ENCODE measurements around the gene MEF2D.

The MEF2D gene

GRCh38 chr1:156480411-156481192 is 20.0 kb downstream of the MEF2D start:
- peak; percentile 72 for TF ChIP-seq CTCF (IDR thresholded peaks at IDR 0.05; ENCODE audit: control insufficient read depth, insufficient read depth, low read depth, low read length, missing control alignments)
- no peak for DNase-seq (ENCODE audit: low read depth)
- H3K4me3 ChIP-seq (ENCODE audit: control insufficient read depth, low read depth, low read length), result no peak overlapping the region

- H3K4me3 ChIP-seq (ENCODE audit: control insufficient read depth, low read depth, low read length), result no peak overlapping the region
- no peak for TF ChIP-seq CTCF (IDR thresholded peaks at IDR 0.05; ENCODE audit: control insufficient read depth, insufficient read depth, low read depth, low read length, missing control alignments)
- no peak for DNase-seq (ENCODE audit: low read depth)
Measured at GRCh38 chr1:156480016-156480370, 20.6 kb downstream of the MEF2D start.

- DNase-seq (ENCODE audit: low read depth), result no peak
- no peak overlapping the region for H3K4me3 ChIP-seq (ENCODE audit: control insufficient read depth, low read depth, low read length)
- TF ChIP-seq CTCF (IDR thresholded peaks at IDR 0.05; ENCODE audit: control insufficient read depth, insufficient read depth, low read depth, low read length, missing control alignments), result no peak
Measured at GRCh38 chr1:156479093-156480015, 21.2 kb downstream of the MEF2D start.

GRCh38 chr1:156478250-156478627 is 22.3 kb downstream of the MEF2D start:
- no peak for TF ChIP-seq CTCF (IDR thresholded peaks at IDR 0.05; ENCODE audit: control insufficient read depth, insufficient read depth, low read depth, low read length, missing control alignments)
- H3K4me3 ChIP-seq (ENCODE audit: control insufficient read depth, low read depth, low read length), result no peak overlapping the region
- DNase-seq (ENCODE audit: low read depth), result no peak

GRCh38 chr1:156477526-156478249 is 22.9 kb downstream of the MEF2D start:
- H3K4me3 ChIP-seq (ENCODE audit: control insufficient read depth, low read depth, low read length), result no peak overlapping the region
- TF ChIP-seq CTCF (IDR thresholded peaks at IDR 0.05; ENCODE audit: control insufficient read depth, insufficient read depth, low read depth, low read length, missing control alignments), result no peak
- DNase-seq (ENCODE audit: low read depth), result no peak

GRCh38 chr1:156476501-156477298 is 23.9 kb downstream of the MEF2D start:
- H3K4me3 ChIP-seq (ENCODE audit: control insufficient read depth, low read depth, low read length), result no peak overlapping the region
- no peak for DNase-seq (ENCODE audit: low read depth)
- no peak for TF ChIP-seq CTCF (IDR thresholded peaks at IDR 0.05; ENCODE audit: control insufficient read depth, insufficient read depth, low read depth, low read length, missing control alignments)
